Testis (tissue), 2 donors: ENCODE data around the gene EXD1.

Source experiments
- CTCF ChIP-seq, 3 experiments: fragments of 450-650 bp in 2 of 3; fragments of 200-600 bp in 1 of 3; sonication (generic) in 1 of 3; IDR thresholded peaks; one replicate each; pipeline ENCODE4 v1.5.1; 2016 to 2019; ENCODE audit warnings: antibody characterized with exemption in 3 of 3, mild to moderate bottlenecking in 2 of 3, moderate library complexity in 1 of 3
- POLR2A ChIP-seq: fragments of 450-650 bp; IDR thresholded peaks from one replicate; pipeline ENCODE4 v1.6.1; 2017; ENCODE audit warnings: antibody characterized with exemption, mild to moderate bottlenecking, moderate library complexity

GRCh38 chr15:41150279-41150678 is 80.3 kb downstream of the EXD1 start:
- TF ChIP-seq CTCF (IDR thresholded peaks at IDR 0.05): no peak
- no peak for TF ChIP-seq POLR2A
